NCI-H748 (cell line): ENCODE measurements around the gene BCHE.

Source experiments
- DNase-seq: peaks from one replicate; lab custom pipeline; 2025; ENCODE audit not compliant: unreplicated experiment; lab: John Stamatoyannopoulos, UW

BCHE gene

DNA sequence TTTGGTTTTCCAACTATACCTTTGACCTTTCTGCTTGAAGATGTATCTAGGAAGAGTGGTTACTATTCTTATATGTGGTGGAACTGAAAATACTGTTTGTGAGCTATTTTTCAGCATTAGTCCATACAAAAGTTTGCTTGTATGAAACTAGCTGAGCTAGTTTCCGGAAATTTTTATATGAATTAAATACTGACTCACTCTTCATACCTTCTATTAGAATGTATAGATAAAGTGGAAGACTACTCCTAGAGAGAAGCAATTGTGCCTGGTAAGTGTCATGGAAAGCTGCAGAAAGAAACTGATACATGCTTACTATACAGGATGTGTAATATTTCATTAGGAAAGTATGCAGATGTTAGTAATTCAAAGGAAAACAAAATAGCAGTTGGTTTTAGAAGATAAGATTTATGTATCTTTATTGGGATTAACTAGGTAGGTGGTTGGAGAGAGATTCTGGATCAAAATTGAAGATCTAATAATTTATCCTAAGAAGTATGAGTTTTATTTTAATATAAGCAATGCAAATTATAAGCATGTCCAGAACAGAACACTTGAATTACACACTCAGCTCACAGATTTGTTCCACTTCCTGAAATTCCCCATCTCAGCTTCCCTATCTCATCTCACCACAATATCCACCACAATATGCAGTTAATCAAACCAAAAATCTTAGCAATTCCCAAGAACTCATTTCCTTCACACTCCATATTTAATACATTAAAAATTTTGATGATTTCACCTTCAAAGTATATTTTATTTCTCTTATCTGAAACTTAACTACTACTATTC is 82.8 kb downstream of the BCHE start:
- DNase-seq = no peak

DNA sequence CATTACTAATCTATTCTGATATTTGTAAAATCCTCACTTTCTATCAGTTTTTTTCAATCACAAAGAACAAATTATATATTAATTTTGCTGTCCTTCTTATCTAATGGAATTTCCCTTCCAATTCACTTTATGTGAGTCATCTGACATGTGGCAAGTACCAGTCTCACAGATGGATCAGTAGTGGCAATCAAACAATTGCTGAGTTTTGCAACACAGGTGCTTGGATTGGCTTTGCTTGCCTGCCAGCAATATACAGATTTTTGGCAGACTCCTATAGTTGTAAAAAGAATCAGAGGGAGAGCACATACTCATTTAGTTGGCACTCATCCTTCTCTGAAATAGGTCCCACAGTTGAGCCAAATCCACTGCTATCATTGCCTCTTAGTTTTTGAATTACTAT is 83.7 kb downstream of the BCHE start:
- no peak for DNase-seq

DNA sequence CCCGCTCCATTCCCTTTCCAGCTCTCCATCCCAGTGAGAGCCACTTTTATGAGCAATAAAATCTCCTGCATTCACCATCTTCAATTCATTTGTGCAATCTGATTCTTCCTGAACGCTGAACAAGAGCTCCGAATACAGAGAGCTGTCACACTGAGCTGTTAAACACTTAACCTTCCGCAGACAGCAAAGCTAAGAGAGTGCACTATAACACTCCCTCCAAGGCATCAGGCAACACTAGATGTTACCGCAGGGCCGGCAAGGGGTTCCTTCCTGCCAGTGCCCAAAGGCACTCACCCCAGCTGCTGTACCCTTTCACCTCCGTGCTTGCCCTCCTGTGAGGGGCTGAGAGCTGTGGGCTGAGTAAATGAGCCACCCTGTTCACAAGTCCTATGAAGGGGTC is 85.6 kb downstream of the BCHE start:
- no peak for DNase-seq

DNA sequence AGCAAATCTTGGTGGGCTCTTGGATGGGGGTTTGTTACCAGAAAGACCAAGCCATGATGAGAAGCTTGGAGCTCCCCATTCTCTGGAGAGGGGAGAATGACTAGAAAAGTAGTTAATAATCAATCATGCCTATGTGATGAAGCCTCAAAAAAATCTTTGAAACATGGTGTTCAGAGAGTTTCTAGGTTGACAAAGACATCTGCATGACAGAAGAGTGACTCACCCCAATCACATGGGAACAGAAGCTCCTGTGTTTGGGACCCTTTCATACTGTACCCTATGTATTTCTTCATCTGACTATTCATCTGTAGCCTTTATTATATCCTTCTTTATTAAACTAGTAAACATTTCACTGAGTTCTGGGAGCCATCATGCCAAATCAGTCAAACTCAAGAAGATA is 87.4 kb downstream of the BCHE start:
- DNase-seq = no peak

DNA sequence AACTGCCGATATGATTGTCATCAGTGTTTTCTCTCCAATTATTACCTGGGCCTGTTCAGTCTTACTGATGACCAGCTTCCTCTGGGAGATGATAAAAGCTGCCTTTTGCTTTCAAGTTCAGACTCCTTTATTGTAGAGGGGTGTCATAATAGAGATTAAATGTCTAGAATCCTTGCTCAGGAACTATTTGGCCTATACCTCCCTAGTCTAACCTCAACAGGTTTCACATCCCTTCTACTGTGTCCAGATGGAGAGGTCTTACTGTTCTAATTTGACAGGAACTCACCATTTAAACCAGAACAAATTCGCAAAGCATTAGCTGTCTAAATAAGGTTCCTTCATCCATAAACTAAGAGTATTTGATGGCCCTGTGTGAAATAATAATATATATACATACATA is 88.0 kb downstream of the BCHE start:
- DNase-seq = no peak

DNA sequence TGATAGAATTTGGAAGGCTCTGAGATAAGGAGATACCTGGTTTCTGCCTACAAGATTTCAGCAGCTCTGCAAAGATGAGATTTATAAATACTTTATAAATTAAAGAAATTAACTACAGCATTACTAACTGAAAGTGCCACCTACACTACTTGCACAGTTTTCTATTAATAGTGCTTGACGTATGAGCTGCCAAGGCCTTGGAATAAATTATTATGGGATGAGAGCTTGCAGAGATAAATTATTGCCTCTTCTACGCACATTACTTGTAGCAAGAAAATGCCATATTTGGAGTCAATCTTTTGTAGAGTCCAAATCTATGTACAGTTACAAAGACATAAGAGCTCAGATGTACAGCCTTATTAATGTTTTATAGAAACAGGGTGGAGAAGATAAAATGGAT is 89.1 kb downstream of the BCHE start:
- no peak for DNase-seq

DNA sequence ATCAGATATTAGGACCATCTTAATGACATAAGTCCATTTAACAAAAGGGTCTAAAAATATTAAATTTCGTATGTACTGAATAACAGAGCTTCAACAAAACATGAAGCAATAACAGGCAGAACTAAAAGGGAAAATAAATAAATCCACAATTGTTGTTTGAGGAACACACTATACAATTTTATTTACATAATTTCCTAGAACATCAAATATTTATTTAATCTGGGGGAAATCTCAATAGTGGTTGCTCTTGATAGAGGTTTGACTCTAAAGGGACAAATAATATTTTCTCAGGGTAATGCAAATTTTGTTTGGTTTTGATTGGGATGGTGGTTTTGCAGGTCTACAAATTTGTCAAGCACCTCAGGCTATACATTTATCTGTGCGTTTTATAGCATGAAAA is 90.3 kb downstream of the BCHE start:
- no peak for DNase-seq

DNA sequence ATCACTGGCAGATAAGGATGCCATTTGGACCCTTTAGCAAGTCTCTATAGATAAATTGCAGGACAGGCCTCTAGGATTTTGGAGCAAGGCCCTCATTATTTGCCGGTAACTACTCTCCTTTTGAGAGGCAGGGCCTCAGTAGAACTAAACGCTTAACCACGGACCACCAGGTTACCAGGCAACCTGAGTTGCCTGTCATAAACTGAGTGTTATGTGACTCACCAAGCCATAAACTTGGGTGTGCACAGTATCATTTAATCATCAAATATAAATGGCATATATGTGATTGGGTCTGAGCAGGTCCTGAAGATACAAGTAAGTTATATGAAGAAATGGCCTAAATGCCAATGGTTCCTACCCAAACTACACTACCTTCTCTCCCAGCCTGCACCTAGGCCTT is 93.2 kb downstream of the BCHE start:
- no peak for DNase-seq

DNA sequence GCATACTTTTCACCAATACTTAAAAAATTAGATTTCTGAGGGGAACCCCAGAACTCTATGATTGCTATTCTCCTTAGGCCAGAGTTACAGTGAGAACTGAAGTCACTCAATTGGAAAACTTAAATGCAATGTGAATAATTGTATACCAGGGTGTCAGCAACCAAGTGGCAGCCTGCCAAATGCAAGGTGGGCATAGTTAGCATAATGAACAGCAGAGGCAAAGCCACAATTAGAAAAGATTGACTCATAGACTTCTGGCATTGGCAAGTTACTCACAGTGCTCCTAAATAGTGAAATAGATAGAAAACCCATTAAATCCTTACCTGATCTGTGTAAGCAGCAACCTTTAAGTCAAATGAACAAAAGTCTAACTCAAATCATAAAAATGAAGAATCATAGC is 94.9 kb downstream of the BCHE start:
- peak; percentile 52 for DNase-seq

DNA sequence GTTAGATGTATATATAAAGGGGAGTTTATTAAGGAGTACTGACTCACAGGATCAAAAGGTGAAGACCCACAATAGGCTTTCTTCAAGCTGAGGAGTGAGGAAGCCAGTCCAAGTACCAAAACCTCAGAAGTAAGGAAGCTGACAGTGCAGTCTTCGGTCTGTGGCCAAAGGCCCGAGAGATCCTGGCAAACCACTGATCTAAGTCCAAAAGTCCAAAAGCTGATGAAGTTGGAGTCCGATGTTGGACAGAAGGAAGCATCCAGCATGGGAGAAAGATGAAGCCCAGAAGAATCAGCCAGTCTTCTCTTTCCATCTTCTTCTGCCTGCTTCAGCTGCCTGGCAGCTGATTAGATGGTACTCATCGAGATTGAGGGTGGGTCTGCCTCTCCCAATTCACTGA is 107.5 kb downstream of the BCHE start:
- no peak for DNase-seq

DNA sequence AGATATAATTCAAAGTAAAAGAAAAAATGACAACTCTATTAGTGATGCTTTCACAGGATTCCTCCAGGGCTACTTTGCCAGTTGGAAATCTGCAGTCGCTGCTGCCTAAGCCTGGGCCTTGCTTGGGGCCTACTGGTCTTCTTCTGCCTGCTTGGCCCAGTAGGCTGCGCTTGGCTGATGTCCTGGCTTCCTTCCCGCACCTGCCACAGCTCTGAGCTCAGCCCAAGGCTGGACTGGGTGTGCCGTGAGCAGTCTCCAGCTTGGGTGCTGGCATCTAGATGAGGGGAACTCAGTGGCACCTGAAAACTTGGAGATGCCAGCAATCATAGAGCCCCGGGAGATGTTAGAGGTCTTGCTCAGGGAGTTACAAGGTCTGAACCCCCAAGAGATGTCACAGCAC is 108.3 kb downstream of the BCHE start:
- no peak for DNase-seq

DNA sequence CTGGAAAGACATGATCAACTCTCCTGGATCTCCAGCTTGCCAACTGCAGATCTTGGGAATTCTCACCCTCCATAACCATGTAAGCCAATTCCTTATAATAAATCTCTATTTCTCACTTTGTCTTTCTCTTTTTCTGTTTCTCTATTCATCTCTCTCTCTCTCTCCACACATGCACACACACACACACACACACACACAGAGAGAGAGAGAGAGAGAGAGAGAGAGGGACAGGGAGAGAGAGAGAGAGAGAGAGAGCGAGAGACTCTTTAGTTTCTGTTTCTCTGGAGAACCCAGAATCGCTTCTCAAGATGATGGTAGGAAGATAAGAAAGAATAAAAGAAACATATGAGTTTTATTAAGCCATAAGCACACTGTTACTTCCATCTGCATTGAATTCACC is 111.9 kb downstream of the BCHE start:
- no peak for DNase-seq
